ENCODE data around the gene IFNGR2.
"Not testable (repeated sequence)": the region's sequence is repeated elsewhere in the genome, so short reads cannot be mapped to it uniquely, and the experiment has no call there.

GRCh38 chr21:33412439-33412831, 9.2 kb downstream of the IFNGR2 start:
- not testable (repeated sequence) for TF ChIP-seq POLR2A, POLR2AphosphoS5 (IDR thresholded peaks at IDR 0.05)
